WTC11 (cell line): ENCODE measurements around the gene EIF1AD.

ENCODE experiments used
- ATF3 ChIP-seq: sonication (generic); formaldehyde crosslinking; conservative IDR thresholded peaks from 2 replicates; pipeline ENCODE4 v1.8.1; 2022; ENCODE audit warnings: mild to moderate bottlenecking, missing genetic modification reagents
- CREB1 ChIP-seq: sonication (generic); formaldehyde crosslinking; IDR thresholded peaks from 2 replicates; pipeline ENCODE4 v1.8.0; 2023; ENCODE audit warnings: mild to moderate bottlenecking, missing genetic modification reagents
- CREM ChIP-seq: sonication (generic); formaldehyde crosslinking; IDR thresholded peaks from 2 replicates; pipeline ENCODE4 v1.8.1; 2022; ENCODE audit warnings: mild to moderate bottlenecking, missing genetic modification reagents, moderate library complexity
- CTCF ChIP-seq: fragments of 200-600 bp; IDR thresholded peaks from 2 replicates; pipeline ENCODE4 v1.8.0; 2022; ENCODE audit warnings: antibody characterized with exemption
- NR3C1 ChIP-seq: sonication (generic); formaldehyde crosslinking; conservative IDR thresholded peaks from 2 replicates; pipeline ENCODE4 v1.8.1; 2023; ENCODE audit warnings: low read depth, mild to moderate bottlenecking, missing genetic modification reagents

GRCh38 chr11:66002648-66003225 is 780 bp upstream of the EIF1AD start:
- TF ChIP-seq CREM (CRISPR knock-in tag) (no peak), CTCF (no peak), ATF3 (CRISPR knock-in tag) (no peak), NR3C1 (CRISPR knock-in tag) (no peak), CREB1 (CRISPR knock-in tag) (no peak)
